Transverse colon (tissue), 4 donors: ENCODE results near the gene SV2A. TPM values are rescaled to one million over a fixed set of nuclear protein-coding genes. Genes with fewer than 3 reads are reported as not detected.
A peak's percentile ranks its signal among the peaks of the same experiment; 100 is the strongest.
"Not testable (repeated sequence)": the region's sequence is repeated elsewhere in the genome, so short reads cannot be mapped to it uniquely, and the experiment has no call there.

Experiments used
- DNase-seq: peaks from one replicate; pipeline ENCODE4 v3.0.0-alpha.2; 2019
- H3K27ac ChIP-seq, 4 donors: fragments of 200-600 bp; sonication (generic); 2 replicates each; pipeline ENCODE4 v1.5.1; 2016 to 2018; ENCODE audit warnings: inconsistent platforms in 4 of 4
- H3K27me3 ChIP-seq: fragments of 200-600 bp; sonication (generic); 2 replicates; pipeline ENCODE4 v1.5.1; 2017; ENCODE audit warnings: inconsistent platforms
- H3K36me3 ChIP-seq, 4 donors: fragments of 200-600 bp; sonication (generic); 2 replicates each; pipeline ENCODE4 v1.5.1; 2017 to 2019; ENCODE audit warnings: inconsistent platforms in 4 of 4
- H3K4me1 ChIP-seq, 4 donors: fragments of 200-600 bp; sonication (generic); 2 replicates each; pipeline ENCODE4 v1.5.1; 2017 to 2020; ENCODE audit warnings: inconsistent platforms in 4 of 4
- H3K4me3 ChIP-seq, 4 donors: fragments of 200-600 bp; sonication (generic); 1 replicate in 1 of 4; 2 replicates in 3 of 4; pipeline versions ENCODE4 v1.5.1 to v1.6.1; 2017 to 2019; ENCODE audit warnings: inconsistent platforms in 4 of 4
- H3K9me3 ChIP-seq, 2 donors: fragments of 200-600 bp; sonication (generic); 2 replicates each; pipeline ENCODE4 v1.5.1; 2017 to 2019; ENCODE audit warnings: inconsistent platforms in 2 of 2
- EP300 ChIP-seq: sonication (generic); formaldehyde crosslinking; IDR thresholded peaks from one replicate; pipeline ENCODE4 v1.6.1; 2017; ENCODE audit warnings: antibody characterized with exemption, low read depth
- POLR2A ChIP-seq: fragments of 450-650 bp; IDR thresholded peaks from one replicate; pipeline ENCODE4 v1.6.1; 2016; ENCODE audit warnings: antibody characterized with exemption, mild to moderate bottlenecking, moderate library complexity
- POLR2AphosphoS5 ChIP-seq, 3 donors: sonication (generic); formaldehyde crosslinking; IDR thresholded peaks; one replicate each; pipeline ENCODE4 v1.6.1; 2016; ENCODE audit warnings: antibody characterized with exemption in 3 of 3
- WGBS, 2 donors: methylation state at CpG; one replicate each; pipeline ENCODE4 v1.1.5; 2018; ENCODE audit warnings: low coverage in 1 of 2; 5-methylcytosine and 5-hydroxymethylcytosine counted together
- in situ Hi-C, 4 donors: fragments of 200-750 bp; cut with MboI; loops; one replicate each; pipeline versions ENCODE4 v1.15.0 to v1.15.1; 2017; ENCODE audit warnings: low sequenced_read_pairs in 3 of 4, low pct_ligation_motif_present in 1 of 4, low pct_unique_long_range_greater_than_20kb in 1 of 4
- intact Hi-C: fragments of 100-400 bp; cut with DNase I; formaldehyde crosslinking; loops from one replicate; pipeline ENCODE4 v1.15.1; 2023; ENCODE audit warnings: low total_unique reads
- total RNA-seq, 4 donors: library from RNA; depleted of rRNA; stranded (reverse); fragments of >200 nt; gene quantifications; one replicate each; pipeline ENCODE4 v1.1.0, GENCODE V29; 2016
- TF ChIP-seq, protein P1 (sequence below), 5 experiments: fragments of 200-600 bp in 3 of 5; fragments of 450-650 bp in 2 of 5; sonication (generic) in 3 of 5; IDR thresholded peaks; 1 replicate in 2 of 5; 2 replicates in 3 of 5; pipeline ENCODE4 v1.5.1; 2016 to 2017; ENCODE audit warnings: antibody characterized with exemption in 5 of 5, inconsistent platforms in 3 of 5, mild to moderate bottlenecking in 2 of 5, moderate library complexity in 1 of 5

Gene SV2A
- total RNA-seq, 4 donors from 2014 or later = 0.40 to 2.5 (median 1.5) TPM

DNA sequence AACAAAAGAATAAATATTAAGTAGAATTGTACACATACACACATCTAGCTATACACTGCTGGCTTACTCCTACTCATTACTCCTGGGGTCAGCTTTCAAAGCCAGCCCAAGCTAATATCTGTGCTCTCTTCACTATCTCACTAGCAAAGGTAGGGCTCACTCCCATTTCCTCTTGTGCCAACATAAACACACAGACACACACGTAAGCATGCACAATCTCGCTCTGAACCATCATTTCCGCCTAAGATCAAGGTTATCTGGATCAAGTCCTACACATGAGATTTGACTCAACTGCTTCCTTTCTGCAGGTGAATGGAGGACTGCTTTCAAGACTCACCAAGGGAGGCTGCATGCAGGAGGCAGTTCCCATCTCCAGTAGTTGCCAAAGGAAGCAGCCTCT lies 47.8 kb upstream of the SV2A start:
- no peaks in the 10 kb centered on the region for H3K27me3 ChIP-seq
- DNase-seq = no peak
- in situ Hi-C loops = loop anchor here (10.0 to 25.0 kb wide), 4 partner anchors 79 to 222 kb away; no protein-coding TSS in a partner anchor
- peaks cover 0 to 49% (median 21%) of the 10 kb centered on the region in 4 donors for H3K36me3 ChIP-seq
- no peaks in the 10 kb centered on the region for H3K9me3 ChIP-seq
- H3K27ac ChIP-seq = no peak overlapping the region
- no peak overlapping the region for H3K4me3 ChIP-seq
- TF ChIP-seq POLR2AphosphoS5 (IDR thresholded peaks at IDR 0.05) = no peak
- TF ChIP-seq, protein P1, sequence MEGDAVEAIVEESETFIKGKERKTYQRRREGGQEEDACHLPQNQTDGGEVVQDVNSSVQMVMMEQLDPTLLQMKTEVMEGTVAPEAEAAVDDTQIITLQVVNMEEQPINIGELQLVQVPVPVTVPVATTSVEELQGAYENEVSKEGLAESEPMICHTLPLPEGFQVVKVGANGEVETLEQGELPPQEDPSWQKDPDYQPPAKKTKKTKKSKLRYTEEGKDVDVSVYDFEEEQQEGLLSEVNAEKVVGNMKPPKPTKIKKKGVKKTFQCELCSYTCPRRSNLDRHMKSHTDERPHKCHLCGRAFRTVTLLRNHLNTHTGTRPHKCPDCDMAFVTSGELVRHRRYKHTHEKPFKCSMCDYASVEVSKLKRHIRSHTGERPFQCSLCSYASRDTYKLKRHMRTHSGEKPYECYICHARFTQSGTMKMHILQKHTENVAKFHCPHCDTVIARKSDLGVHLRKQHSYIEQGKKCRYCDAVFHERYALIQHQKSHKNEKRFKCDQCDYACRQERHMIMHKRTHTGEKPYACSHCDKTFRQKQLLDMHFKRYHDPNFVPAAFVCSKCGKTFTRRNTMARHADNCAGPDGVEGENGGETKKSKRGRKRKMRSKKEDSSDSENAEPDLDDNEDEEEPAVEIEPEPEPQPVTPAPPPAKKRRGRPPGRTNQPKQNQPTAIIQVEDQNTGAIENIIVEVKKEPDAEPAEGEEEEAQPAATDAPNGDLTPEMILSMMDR (IDR thresholded peaks at IDR 0.05) = no peak
- no peak for TF ChIP-seq EP300
- no peak for TF ChIP-seq POLR2A
- intact Hi-C loops = loop anchor here (2.0 kb wide), 1 partner anchor 81 kb away; no protein-coding TSS in a partner anchor
- H3K4me1 ChIP-seq = peaks cover 0 to 15% (median 0%) of the 10 kb centered on the region in 4 donors
- 94% methylated on average over 3 of the region's 3 CpGs; no CpG with 5 or more reads in 1 of the 2 donors for WGBS, 2 donors

DNA sequence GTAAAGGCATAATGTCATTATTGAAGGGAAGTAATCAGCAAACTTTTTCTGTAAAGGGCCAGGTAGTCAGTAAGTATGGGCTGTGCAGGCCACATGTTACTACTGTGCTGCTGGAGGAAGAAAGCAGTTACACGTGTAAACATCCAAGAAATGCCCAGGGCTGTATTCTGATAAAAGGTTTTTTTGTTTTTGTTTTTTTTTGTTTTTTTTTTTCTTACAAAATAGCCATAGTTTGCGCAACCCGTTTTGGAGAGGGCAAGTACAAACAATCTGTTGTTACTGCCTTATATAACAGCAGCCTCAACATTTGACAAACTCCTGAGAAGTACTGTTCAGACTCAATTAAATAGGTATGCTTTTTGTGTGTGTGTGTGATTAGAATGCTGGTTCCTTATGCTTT lies 45.7 kb upstream of the SV2A start:
- Histone ChIP-seq H3K27me3 (no peaks in the 10 kb centered on the region), H3K36me3 (peaks cover 0 to 43% (median 20%) of the 10 kb centered on the region in 4 donors), H3K9me3 (no peaks in the 10 kb centered on the region), H3K4me1 (peaks cover 0 to 15% (median 0%) of the 10 kb centered on the region in 4 donors), H3K27ac (peak overlapping the region in 2 of 4 donors; percentile 44 to 60), H3K4me3 (no peak overlapping the region)
- intact Hi-C loops (loop anchor here (2.0 to 5.0 kb wide), 3 partner anchors 47 to 224 kb away; partner anchors contain the start of gene OTUD7B), in situ Hi-C loops (loop anchor here (5.0 to 25.0 kb wide), 5 partner anchors 81 to 224 kb away; no protein-coding TSS in a partner anchor)
- TF ChIP-seq EP300 (no peak), POLR2A (no peak), POLR2AphosphoS5 (IDR thresholded peaks at IDR 0.05) (no peak)
- TF ChIP-seq, protein P1 (IDR thresholded peaks at IDR 0.05) = no peak
- 51 to 58% methylated on average over 3 of the region's 3 CpGs for WGBS, 2 donors
- DNase-seq = no peak

DNA sequence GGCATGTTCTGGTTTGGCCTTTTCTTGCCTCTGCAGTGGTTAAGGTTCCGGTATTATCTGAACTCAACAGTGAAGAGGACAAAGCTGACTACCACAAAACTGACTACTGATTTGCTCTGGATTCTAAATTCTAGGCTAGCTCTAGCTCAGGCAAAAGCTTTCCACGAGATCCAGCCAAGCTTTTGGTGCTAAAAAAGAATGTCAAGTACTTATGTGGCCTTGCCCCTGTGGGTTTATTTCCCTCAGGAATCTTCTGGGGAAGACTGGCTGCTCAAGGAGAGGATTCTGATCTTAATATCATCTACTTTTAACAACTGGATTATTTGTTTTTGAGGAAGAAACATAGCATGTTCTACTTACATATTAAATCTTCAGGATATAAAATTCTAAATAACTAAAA lies 45.1 kb upstream of the SV2A start:
- intact Hi-C loops (loop anchor here (2.0 to 5.0 kb wide), 3 partner anchors 48 to 225 kb away; partner anchors contain the start of gene OTUD7B), in situ Hi-C loops (loop anchor here (5.0 to 25.0 kb wide), 5 partner anchors 82 to 225 kb away; no protein-coding TSS in a partner anchor)
- TF ChIP-seq POLR2A = no peak
- no peak for TF ChIP-seq EP300
- TF ChIP-seq, protein P1 (IDR thresholded peaks at IDR 0.05) = no peak
- TF ChIP-seq POLR2AphosphoS5 (IDR thresholded peaks at IDR 0.05) = no peak
- H3K9me3 ChIP-seq = no peaks in the 10 kb centered on the region
- peaks cover 0 to 47% (median 21%) of the 10 kb centered on the region in 4 donors for H3K36me3 ChIP-seq
- no peak overlapping the region for H3K4me3 ChIP-seq
- no peak for DNase-seq
- peak overlapping the region; percentile 29 to 60 (median 46) for H3K27ac ChIP-seq
- no peaks in the 10 kb centered on the region for H3K27me3 ChIP-seq
- 63 to 100% methylated on average over 1 to 2 of the region's 2 CpGs for WGBS, 2 donors
- H3K4me1 ChIP-seq = peaks cover 0 to 15% (median 0%) of the 10 kb centered on the region in 4 donors

DNA sequence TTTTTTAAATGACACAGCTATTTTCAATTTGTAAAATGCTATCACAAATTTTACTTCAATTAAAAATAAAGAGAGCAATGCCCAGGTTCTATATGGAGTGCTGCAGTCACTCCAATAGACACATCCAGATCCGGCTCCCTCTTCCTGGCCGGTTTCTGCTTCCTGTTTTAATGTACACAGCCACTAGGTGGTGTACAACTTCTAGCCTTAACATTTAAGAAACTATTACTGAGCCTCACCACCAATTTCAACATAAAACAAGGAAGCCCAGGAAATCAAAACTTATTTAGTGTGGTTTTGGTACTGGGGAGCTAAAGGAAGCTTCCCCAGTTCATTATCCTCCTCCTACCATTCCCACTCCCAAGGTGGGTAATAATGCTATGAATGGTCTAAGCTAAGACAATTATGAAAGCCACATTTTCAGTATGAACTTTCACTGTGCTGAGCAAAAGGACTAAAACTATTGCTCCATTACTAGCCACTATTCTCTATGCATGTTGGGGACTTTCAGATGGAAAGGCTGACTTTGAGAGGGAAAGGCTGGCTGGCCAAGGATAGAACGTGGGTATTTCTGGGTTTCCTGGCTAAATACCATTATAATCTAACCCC lies 44.5 kb upstream of the SV2A start:
- intact Hi-C loops (loop anchor here (2.0 to 5.0 kb wide), 3 partner anchors 49 to 225 kb away; partner anchors contain the start of gene OTUD7B), in situ Hi-C loops (loop anchor here (5.0 to 25.0 kb wide), 5 partner anchors 83 to 225 kb away; no protein-coding TSS in a partner anchor)
- DNase-seq = peak; percentile 57
- Histone ChIP-seq H3K9me3 (no peaks in the 10 kb centered on the region), H3K36me3 (peaks cover 0 to 44% (median 22%) of the 10 kb centered on the region in 4 donors), H3K27ac (peak overlapping the region; percentile 29 to 60 (median 46)), H3K27me3 (no peaks in the 10 kb centered on the region), H3K4me3 (no peak overlapping the region), H3K4me1 (peaks cover 0 to 15% (median 0%) of the 10 kb centered on the region in 4 donors)
- TF ChIP-seq POLR2A (no peak), EP300 (no peak), POLR2AphosphoS5 (IDR thresholded peaks at IDR 0.05) (peak in 1 of 3 donors; percentile 19)
- TF ChIP-seq, protein P1 (IDR thresholded peaks at IDR 0.05) = peak; percentile 75 to 90 (median 80)
- 17 to 20% methylated on average over 3 of the region's 3 CpGs for WGBS, 2 donors

DNA sequence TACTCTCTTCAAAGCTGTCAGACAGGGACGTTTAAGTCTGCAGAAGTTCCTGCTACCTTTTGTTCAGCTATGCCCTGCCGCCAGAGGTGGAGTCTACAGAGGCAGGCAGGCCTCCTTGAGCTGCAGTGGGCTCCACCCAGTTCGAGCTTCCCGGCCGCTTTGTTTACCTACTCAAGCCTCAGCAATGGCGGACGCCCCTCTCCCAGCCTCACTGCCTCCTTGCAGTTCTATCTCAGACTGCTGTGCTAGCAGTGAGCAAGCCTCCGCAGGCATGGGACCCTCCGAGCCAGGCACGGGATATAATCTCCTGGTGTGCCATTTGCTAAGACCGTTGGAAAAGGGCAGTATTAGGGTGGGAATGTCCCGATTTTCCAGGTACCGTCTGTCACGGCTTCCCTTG lies 39.9 kb upstream of the SV2A start:
- 96 to 100% methylated on average over 7 to 14 of the region's 14 CpGs for WGBS, 2 donors
- H3K27me3 ChIP-seq, H3K4me3 ChIP-seq, H3K4me1 ChIP-seq, DNase-seq, H3K27ac ChIP-seq, H3K9me3 ChIP-seq, intact Hi-C loops: not testable (repeated sequence)
- in situ Hi-C loops = loop anchor here in 2 of 4 donors (25.0 kb wide), 1 partner anchor 230 kb away; no protein-coding TSS in a partner anchor
- peaks cover 0 to 20% (median 9%) of the 10 kb centered on the region in 4 donors for H3K36me3 ChIP-seq
